Astrocyte (in vitro differentiated cells and primary cell): ENCODE results near the gene KSR2.

Source experiments
- CTCF ChIP-seq: IDR thresholded peaks from 2 replicates; pipeline ENCODE4 v1.5.1; 2011; ENCODE audit warnings: low read depth, mild to moderate bottlenecking, inconsistent platforms, low read length, moderate library complexity; ENCODE audit not compliant: insufficient read depth
- EZH2 ChIP-seq: IDR thresholded peaks from 2 replicates; pipeline ENCODE4 v1.6.1; 2012; ENCODE audit warnings: mild to moderate bottlenecking, low read length, inconsistent platforms; ENCODE audit not compliant: insufficient read depth

- TF ChIP-seq EZH2 (no peak), CTCF (no peak)
These were observed 501.2 kb downstream of the KSR2 start for GRCh38 chr12:117467588-117467987.
